Kasumi-1 (cell line): ENCODE results near the gene ADD3.

ENCODE experiments used
- DNase-seq, 2 experiments: peaks; one replicate each; lab custom pipeline; 2025; lab: John Stamatoyannopoulos, UW

Gene ADD3

DNA sequence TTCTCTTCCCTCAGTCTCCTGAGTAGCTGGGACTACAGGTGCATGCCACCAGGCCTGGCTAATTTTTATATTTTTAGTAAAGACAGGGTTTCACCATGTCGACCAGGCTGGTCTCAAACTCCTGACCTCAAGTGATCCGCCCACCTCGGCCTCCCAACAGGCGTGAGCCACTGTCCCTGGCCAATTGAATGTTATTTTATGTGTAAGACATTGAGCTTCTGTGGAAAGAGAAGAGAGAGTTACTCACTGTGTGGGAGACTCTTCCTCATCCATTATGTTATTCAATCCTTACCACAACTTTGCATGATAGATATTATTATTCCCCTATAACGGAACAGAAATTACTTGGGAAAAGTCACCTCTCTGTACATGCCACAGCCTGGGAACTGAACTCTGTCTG, 167.0 kb downstream of the ADD3 start:
- no peak for DNase-seq

DNA sequence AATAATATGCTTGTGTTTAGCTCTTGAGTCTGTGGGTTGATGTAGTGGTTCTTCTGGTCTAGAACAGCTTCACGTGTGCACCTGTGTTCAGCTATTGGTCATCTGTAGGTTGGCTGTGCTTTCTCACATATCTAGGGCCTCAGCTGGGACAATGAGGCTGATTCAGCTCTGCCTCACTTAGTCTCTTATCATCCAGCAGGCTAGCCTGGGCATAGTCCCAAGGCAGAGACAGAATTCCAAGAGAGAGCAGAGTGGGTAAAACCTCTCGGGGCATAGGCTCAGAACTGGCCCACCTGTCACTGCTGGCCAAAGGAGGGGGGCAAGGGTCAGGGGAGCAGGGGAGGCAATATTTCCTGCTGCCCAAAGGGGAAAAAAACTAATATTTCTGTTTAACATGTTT, 167.6 kb downstream of the ADD3 start:
- DNase-seq, result no peak

DNA sequence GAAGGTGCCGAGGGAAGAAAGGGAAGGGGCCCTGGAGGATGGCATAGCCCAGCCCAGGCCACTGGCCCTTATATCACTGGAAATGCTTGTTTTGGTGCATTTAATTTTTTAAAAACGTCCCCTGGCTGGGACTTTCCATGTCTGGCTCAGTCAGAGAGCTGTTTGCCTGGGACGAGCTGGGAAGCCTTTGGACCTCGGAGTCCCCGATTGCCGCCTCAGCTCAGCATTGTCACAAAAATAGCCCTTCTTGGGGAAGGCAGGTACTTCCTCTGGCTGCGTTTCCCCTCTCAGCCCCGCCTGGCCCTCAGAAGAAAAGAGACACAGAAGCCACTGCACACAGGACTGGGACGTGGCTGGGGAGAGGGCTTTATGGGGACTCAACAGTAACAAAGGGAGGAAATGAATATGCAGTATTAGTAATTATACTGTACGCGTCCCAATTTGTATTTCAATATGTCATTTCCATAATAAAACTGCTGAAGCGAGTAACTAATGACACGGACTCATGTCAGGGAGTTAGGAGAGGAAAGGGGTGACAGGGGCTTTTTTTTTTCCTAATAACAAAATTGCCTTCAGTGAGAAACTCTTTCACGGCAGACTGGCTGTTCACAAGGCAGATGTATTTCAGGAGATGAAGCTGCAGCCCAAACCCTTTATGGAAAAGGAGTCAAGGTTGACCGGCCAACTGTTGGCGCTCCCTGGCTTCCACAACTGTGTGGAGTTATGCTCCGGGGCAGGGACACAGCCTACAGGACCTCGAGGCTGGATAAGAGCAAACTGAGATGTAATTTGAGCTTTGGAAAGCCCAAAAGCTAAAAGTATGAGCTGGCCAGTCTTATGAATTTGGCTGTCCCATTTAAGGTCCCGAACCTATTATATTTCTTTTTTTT, 168.6 kb downstream of the ADD3 start:
- peak; percentile 31 to 42 for DNase-seq

DNA sequence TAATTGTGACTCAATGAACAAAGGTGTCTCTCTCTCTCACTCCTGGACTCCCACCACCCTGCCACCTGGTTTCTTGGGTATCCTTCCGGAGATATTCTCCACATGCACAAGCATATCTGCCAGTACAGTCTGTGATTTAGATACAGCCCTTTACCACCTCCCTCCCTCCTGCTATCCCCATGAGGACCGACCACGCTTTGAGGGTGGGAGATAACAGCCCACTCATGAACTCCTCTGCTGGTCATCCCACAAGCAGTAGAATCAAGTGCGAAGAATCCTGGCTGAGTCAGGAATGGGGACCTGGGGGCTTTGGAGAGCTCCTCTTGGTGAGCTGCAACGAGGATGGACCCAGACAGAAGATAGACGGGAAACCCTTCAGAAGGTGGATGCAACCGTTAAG, 171.4 kb downstream of the ADD3 start:
- DNase-seq, result no peak

DNA sequence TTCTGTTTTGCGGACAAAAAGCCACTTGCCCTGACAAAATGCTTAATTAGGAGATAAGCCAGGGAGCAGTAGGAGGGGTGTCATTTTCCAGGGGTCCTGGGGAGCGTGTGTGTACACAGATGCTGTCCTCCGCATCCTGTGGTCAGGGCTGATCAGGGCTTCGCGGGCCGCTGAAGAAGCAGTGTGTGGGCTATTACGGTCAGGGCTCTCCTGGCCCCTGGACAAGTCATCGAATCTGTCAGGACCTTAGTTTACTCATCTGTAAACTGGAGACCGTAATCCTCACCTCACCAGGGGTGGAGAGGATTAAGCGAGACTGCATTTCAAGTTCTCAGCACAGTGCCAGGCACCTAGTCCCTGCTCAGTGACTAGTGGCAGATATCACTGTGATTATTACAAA, 173.7 kb downstream of the ADD3 start:
- no peak for DNase-seq

DNA sequence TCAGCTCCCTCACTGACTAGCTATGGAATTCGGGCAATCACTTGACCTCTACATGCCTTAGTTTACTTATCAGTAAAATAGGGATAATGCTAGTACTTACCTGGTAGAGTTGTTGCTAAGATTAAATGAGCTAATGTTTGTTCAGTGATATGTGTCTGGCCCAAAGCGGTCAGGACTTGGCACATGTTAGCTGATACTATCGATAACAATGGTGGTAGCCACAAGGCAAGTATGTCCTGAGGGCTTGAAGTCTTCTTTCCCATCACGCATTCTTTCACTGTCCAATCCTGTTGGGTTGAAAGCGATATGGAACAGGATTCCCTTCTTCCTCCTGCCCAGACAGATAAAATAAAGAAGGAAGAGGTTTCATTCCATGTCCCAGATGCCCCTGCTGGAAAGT, 174.1 kb downstream of the ADD3 start:
- no peak for DNase-seq

DNA sequence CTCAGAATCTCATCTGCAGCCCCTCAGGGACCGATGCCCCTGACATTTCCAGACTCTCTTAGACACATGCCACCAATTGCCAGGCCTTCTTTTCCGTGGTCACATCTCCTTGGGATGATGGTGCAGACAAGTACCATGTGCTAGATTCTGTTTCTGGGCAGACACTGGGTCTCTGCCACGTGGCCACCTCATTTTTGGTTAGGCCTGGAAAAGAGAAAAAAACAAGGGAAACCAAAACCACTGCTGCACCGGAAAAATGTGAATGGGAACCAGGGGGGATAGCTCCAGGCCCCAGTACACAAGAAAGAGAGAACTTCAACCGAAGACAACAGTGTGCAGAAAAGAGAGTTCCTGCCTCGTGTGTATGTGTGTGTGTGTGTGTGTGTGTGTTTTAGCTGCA, 176.6 kb downstream of the ADD3 start:
- peak in 1 of 2 experiments; percentile 33 for DNase-seq
